ENCODE data around the gene EBP. TPM values are rescaled to one million over a fixed set of nuclear protein-coding genes. Genes with fewer than 3 reads are reported as not detected.
"Not testable (repeated sequence)": the region's sequence is repeated elsewhere in the genome, so short reads cannot be mapped to it uniquely, and the experiment has no call there.

Gene EBP
- total RNA-seq, 1 donor from 2014 or later: 40.2 TPM

GRCh38 chrX:48513670-48514069, 7.9 kb upstream of the EBP start:
- no peak for DNase-seq (ENCODE audit: low read depth)
- TF ChIP-seq CTCF (IDR thresholded peaks at IDR 0.05; ENCODE audit: insufficient read depth, low read length, poor library complexity, severe bottlenecking): no peak
- H3K4me3 ChIP-seq (ENCODE audit: low read depth, low read length): no peak overlapping the region
- H3K27me3 ChIP-seq (ENCODE audit: control insufficient read depth, insufficient read depth, low read length): no peaks in the 10 kb centered on the region
- no peaks in the 10 kb centered on the region for H3K36me3 ChIP-seq (ENCODE audit: control insufficient read depth, insufficient read depth, low read length)

GRCh38 chrX:48514126-48514806, 7.3 kb upstream of the EBP start:
- DNase-seq (ENCODE audit: low read depth): no peak
- Histone ChIP-seq H3K36me3 (ENCODE audit: control insufficient read depth, insufficient read depth, low read length) (no peaks in the 10 kb centered on the region), H3K27me3 (ENCODE audit: control insufficient read depth, insufficient read depth, low read length) (no peaks in the 10 kb centered on the region), H3K4me3 (ENCODE audit: low read depth, low read length) (no peak overlapping the region)
- TF ChIP-seq CTCF (IDR thresholded peaks at IDR 0.05; ENCODE audit: insufficient read depth, low read length, poor library complexity, severe bottlenecking): no peak

- Histone ChIP-seq H3K4me3 (ENCODE audit: low read depth, low read length) (no peak overlapping the region), H3K36me3 (ENCODE audit: control insufficient read depth, insufficient read depth, low read length) (no peaks in the 10 kb centered on the region), H3K27me3 (ENCODE audit: control insufficient read depth, insufficient read depth, low read length) (no peaks in the 10 kb centered on the region)
- no peak for DNase-seq (ENCODE audit: low read depth)
- TF ChIP-seq CTCF (IDR thresholded peaks at IDR 0.05; ENCODE audit: insufficient read depth, low read length, poor library complexity, severe bottlenecking): no peak
These were observed 6.6 kb upstream of the EBP start for GRCh38 chrX:48514868-48515460.

- no peak for TF ChIP-seq CTCF (IDR thresholded peaks at IDR 0.05; ENCODE audit: insufficient read depth, low read length, poor library complexity, severe bottlenecking)
- no peak for DNase-seq (ENCODE audit: low read depth)
- no peak overlapping the region for H3K4me3 ChIP-seq (ENCODE audit: low read depth, low read length)
- H3K36me3 ChIP-seq (ENCODE audit: control insufficient read depth, insufficient read depth, low read length): no peaks in the 10 kb centered on the region
- no peaks in the 10 kb centered on the region for H3K27me3 ChIP-seq (ENCODE audit: control insufficient read depth, insufficient read depth, low read length)
These were observed 5.8 kb upstream of the EBP start for GRCh38 chrX:48515842-48516241.

- no peaks in the 10 kb centered on the region for H3K27me3 ChIP-seq (ENCODE audit: control insufficient read depth, insufficient read depth, low read length)
- no peaks in the 10 kb centered on the region for H3K36me3 ChIP-seq (ENCODE audit: control insufficient read depth, insufficient read depth, low read length)
- TF ChIP-seq CTCF (IDR thresholded peaks at IDR 0.05; ENCODE audit: insufficient read depth, low read length, poor library complexity, severe bottlenecking): no peak
- no peak for DNase-seq (ENCODE audit: low read depth)
- no peak overlapping the region for H3K4me3 ChIP-seq (ENCODE audit: low read depth, low read length)
These were observed 5.3 kb upstream of the EBP start for GRCh38 chrX:48516285-48516684.

- no peak for TF ChIP-seq CTCF (IDR thresholded peaks at IDR 0.05; ENCODE audit: insufficient read depth, low read length, poor library complexity, severe bottlenecking)
These were observed 4.6 kb upstream of the EBP start for GRCh38 chrX:48516987-48517386.

GRCh38 chrX:48519481-48519880, 2.1 kb upstream of the EBP start:
- not testable (repeated sequence) for H3K36me3 ChIP-seq (ENCODE audit: control insufficient read depth, insufficient read depth, low read length); H3K27me3 ChIP-seq (ENCODE audit: control insufficient read depth, insufficient read depth, low read length); H3K4me3 ChIP-seq (ENCODE audit: low read depth, low read length); DNase-seq (ENCODE audit: low read depth)

More at GRCh38 chrX:48516987-48517386, 4.6 kb upstream of the EBP start:
- Histone ChIP-seq H3K4me3 (ENCODE audit: low read depth, low read length) (no peak overlapping the region), H3K36me3 (ENCODE audit: control insufficient read depth, insufficient read depth, low read length) (no peaks in the 10 kb centered on the region), H3K27me3 (ENCODE audit: control insufficient read depth, insufficient read depth, low read length) (no peaks in the 10 kb centered on the region)
- DNase-seq (ENCODE audit: low read depth): no peak
